Mucosa of descending colon (tissue), 3 donors: Measurements from ENCODE around the gene ZFP1. TPM values are rescaled to one million over a fixed set of nuclear protein-coding genes. Genes with fewer than 3 reads are reported as not detected.
"Not testable (repeated sequence)": the region's sequence is repeated elsewhere in the genome, so short reads cannot be mapped to it uniquely, and the experiment has no call there.

Experiments used
- ATAC-seq: fragments of 200-7000 bp; cut with Tn5 transposase; one replicate; pipeline ENCODE4 v1.9.1; 2020; ENCODE audit warnings: mild to moderate bottlenecking, moderate library complexity
- DNase-seq, 3 donors: peaks; one replicate each; pipeline ENCODE4 v3.0.0-alpha.2; 2020
- H3K36me3 ChIP-seq: fragments of 200-600 bp; one replicate; pipeline ENCODE4 v1.8.0; 2021; ENCODE audit warnings: low read depth, mild to moderate bottlenecking
- H3K4me1 ChIP-seq: fragments of 200-600 bp; one replicate; pipeline ENCODE4 v1.8.0; 2021; ENCODE audit warnings: low read depth, mild to moderate bottlenecking
- H3K4me3 ChIP-seq: fragments of 200-600 bp; one replicate; pipeline ENCODE4 v1.8.0; 2021; ENCODE audit warnings: mild to moderate bottlenecking
- H3K9me3 ChIP-seq: fragments of 200-600 bp; one replicate; pipeline ENCODE4 v1.8.0; 2021; ENCODE audit warnings: mild to moderate bottlenecking
- CTCF ChIP-seq: fragments of 200-600 bp; IDR thresholded peaks from one replicate; pipeline ENCODE4 v1.8.0; 2022; ENCODE audit warnings: antibody characterized with exemption, mild to moderate bottlenecking
- intact Hi-C, 2 donors: fragments of 100-400 bp; cut with DNase I in 1 of 2; cut with micrococcal nuclease in 1 of 2; formaldehyde crosslinking; loops; one replicate each; pipeline versions ENCODE4 v1.11.0 to v1.11.1; 2022; cut with DNase I, micrococcal nuclease
- total RNA-seq, 3 donors: library from RNA; stranded (reverse); fragmentation: NEBNext Ultra II Directional in 2 of 3; extraction: Animal tissue kit (Norgen Biotek cat#: 25700) in 2 of 3; gene quantifications; one replicate each; pipeline versions ENCODE4 v1.2.1 to v1.2.4, GENCODE V29; 2021 to 2023
- donor health status: DM: no; HTN: no; CAD: no; lungs with moderate emphysema.
- donor health status: DM: no; HTN: no; CAD: no.
- donor health status: DM: no; HTN: yes; CAD: no.

ZFP1 gene
- total RNA-seq, 3 donors from 2014 or later = 5.6 to 17.0 (median 6.9) TPM

DNA sequence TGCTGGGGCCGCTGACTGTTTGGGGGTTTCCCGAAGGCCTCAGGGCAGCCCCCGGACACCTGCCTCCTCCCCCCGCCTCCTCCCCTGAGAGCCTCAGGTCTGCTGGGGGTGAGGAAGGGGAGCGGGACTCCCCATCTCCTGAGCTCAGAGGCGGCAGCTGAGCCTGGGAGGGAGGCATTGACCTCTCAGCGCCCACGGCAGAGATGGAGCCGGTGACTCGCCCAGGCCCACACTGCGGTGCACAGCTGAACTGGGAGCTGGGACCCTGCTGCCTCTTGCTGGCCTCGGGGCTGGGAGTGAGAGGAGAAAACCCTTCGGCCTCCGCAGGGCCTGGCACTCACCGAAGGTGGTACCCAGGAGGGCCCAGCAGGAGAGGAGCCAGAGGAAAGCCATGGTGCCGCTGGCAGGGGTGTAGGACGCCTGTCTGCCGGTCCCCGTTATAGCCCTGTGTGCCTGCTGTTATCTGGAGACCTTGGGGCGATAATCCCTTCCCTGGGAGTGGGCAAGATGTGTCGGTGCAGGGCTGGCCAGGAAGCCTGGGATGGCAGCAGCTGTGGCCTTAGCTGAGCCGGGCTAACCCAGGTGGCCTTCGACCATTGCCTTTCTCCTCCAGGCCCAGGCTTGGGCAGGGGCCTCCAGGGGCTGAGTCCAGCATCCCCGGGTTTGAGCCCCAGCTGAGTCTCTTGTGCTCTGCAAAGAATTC, 58.6 kb downstream of the ZFP1 start, which contains the start of gene CTRB2:
Gene CTRB2, minus strand, starts transcription at position 413 of the 703 bp plus-strand sequence. Its CDS starts 20 bp downstream, at position 393.
- no peaks in the 10 kb centered on the region for H3K9me3 ChIP-seq
- DNase-seq = peak in 1 of 3 donors; percentile 29
- H3K4me3 ChIP-seq = no peak within 1 kb of the TSS
- H3K4me1 ChIP-seq = no peaks in the 10 kb centered on the region
- no peaks in the 10 kb centered on the region for H3K36me3 ChIP-seq
- ATAC-seq = peak; percentile 5
- intact Hi-C loops = loop anchor here (2.0 kb wide), 1 partner anchor 18 kb away; no protein-coding TSS in a partner anchor
- no peak for TF ChIP-seq CTCF

GRCh38 chr16:75207831-75208230, 59.5 kb downstream of the ZFP1 start:
- intact Hi-C loops = loop anchor here (2.0 kb wide), 1 partner anchor 17 kb away; no protein-coding TSS in a partner anchor
- H3K36me3 ChIP-seq = no peaks in the 10 kb centered on the region
- ATAC-seq (no peak), DNase-seq (peak in 1 of 3 donors; percentile 26)
- TF ChIP-seq CTCF = no peak
- H3K4me3 ChIP-seq = no peak overlapping the region
- no peaks in the 10 kb centered on the region for H3K9me3 ChIP-seq
- no peaks in the 10 kb centered on the region for H3K4me1 ChIP-seq

GRCh38 chr16:75208242-75208825, 60.0 kb downstream of the ZFP1 start:
- Histone ChIP-seq H3K4me1 (no peaks in the 10 kb centered on the region), H3K36me3 (no peaks in the 10 kb centered on the region), H3K9me3 (no peaks in the 10 kb centered on the region), H3K4me3 (no peak overlapping the region)
- TF ChIP-seq CTCF = no peak
- intact Hi-C loops = no loop called here
- DNase-seq (peak in 1 of 3 donors; percentile 17), ATAC-seq (no peak)

- Histone ChIP-seq H3K9me3 (no peaks in the 10 kb centered on the region), H3K4me3 (no peak overlapping the region), H3K36me3 (no peaks in the 10 kb centered on the region), H3K4me1 (no peaks in the 10 kb centered on the region)
- intact Hi-C loops = no loop called here
- no peak for TF ChIP-seq CTCF
- ATAC-seq (no peak), DNase-seq (no peak)
These were observed 60.7 kb downstream of the ZFP1 start for GRCh38 chr16:75208861-75209505.

GRCh38 chr16:75209514-75209913, 61.2 kb downstream of the ZFP1 start:
- ATAC-seq, H3K4me1 ChIP-seq, intact Hi-C loops, H3K4me3 ChIP-seq, H3K36me3 ChIP-seq, H3K9me3 ChIP-seq, DNase-seq: not testable (repeated sequence)

DNA sequence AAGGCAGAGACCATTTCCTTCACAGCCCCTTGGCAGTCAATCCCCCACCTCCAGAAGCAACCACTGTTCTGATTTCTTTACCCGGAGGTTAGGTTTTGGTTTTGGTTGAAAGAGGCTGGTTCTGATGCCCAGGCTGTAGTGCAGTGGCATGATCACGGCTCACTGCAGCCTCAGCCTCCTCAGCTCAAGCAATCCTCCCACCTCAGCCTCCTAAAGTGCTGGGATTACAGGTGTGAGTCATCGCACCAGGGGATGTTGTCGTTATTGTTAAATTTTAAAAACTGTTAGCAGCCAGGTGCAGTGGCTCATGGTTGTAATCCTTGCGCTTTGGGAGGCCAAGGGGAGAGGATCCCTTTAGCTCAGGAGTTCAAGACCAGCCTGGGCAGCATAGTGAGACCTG, 61.6 kb downstream of the ZFP1 start:
- no peak for TF ChIP-seq CTCF
- ATAC-seq = no peak
- Histone ChIP-seq H3K4me3 (no peak overlapping the region), H3K9me3 (no peaks in the 10 kb centered on the region), H3K36me3 (no peaks in the 10 kb centered on the region), H3K4me1 (no peaks in the 10 kb centered on the region)
- no peak for DNase-seq
- intact Hi-C loops = no loop called here

- H3K4me1 ChIP-seq, DNase-seq, H3K9me3 ChIP-seq, ATAC-seq, intact Hi-C loops, H3K4me3 ChIP-seq, H3K36me3 ChIP-seq: not testable (repeated sequence)
These were observed 63.0 kb downstream of the ZFP1 start for GRCh38 chr16:75211286-75211685.
